H1 (cell line): Measurements from ENCODE around the gene TMEM225B. TPM values are rescaled to one million over a fixed set of nuclear protein-coding genes. Genes with fewer than 3 reads are reported as not detected.

ENCODE experiments used
- CBX8 ChIP-seq: fragments of 300-800, 300-1000 bp; sonication (generic); IDR thresholded peaks from 2 replicates; pipeline ENCODE4 v1.7.1; 2016; ENCODE audit warnings: low read depth, low read length, borderline replicate concordance
- CREB1 ChIP-seq: IDR thresholded peaks from 2 replicates; pipeline ENCODE4 v1.6.1; 2012; ENCODE audit warnings: inconsistent platforms
- FOSL1 ChIP-seq: IDR thresholded peaks from 2 replicates; pipeline ENCODE4 v1.6.1; 2011; ENCODE audit warnings: mild to moderate bottlenecking, low read depth, low read length, moderate library complexity; ENCODE audit not compliant: insufficient read depth
- GTF2F1 ChIP-seq: IDR thresholded peaks from 2 replicates; pipeline ENCODE4 v1.6.1; 2012; ENCODE audit warnings: low read depth, low read length, improper control_type of control experiment, borderline replicate concordance
- NRF1 ChIP-seq: IDR thresholded peaks from 2 replicates; pipeline ENCODE4 v1.6.1; 2011; ENCODE audit warnings: mild to moderate bottlenecking, low read depth, low read length, improper control_type of control experiment
- POU5F1 ChIP-seq: IDR thresholded peaks from 2 replicates; pipeline ENCODE4 v1.6.1; 2011; ENCODE audit warnings: low read depth, mild to moderate bottlenecking, low read length, moderate library complexity
- SIN3A ChIP-seq, 2 experiments: IDR thresholded peaks in 1 of 2; conservative IDR thresholded peaks in 1 of 2; 2 replicates each; pipeline ENCODE4 v1.6.1; 2011 to 2012; ENCODE audit warnings: low read length in 2 of 2, improper control_type of control experiment in 1 of 2, low read depth in 1 of 2, mild to moderate bottlenecking in 1 of 2
- SIX5 ChIP-seq: IDR thresholded peaks from 2 replicates; pipeline ENCODE4 v1.6.1; 2011; ENCODE audit warnings: mild to moderate bottlenecking, low read depth, low read length
- SP2 ChIP-seq: IDR thresholded peaks from 2 replicates; pipeline ENCODE4 v1.6.1; 2012; ENCODE audit warnings: mild to moderate bottlenecking, low read length, inconsistent platforms
- SRF ChIP-seq: IDR thresholded peaks from 2 replicates; pipeline ENCODE4 v1.6.1; 2011; ENCODE audit warnings: mild to moderate bottlenecking, low read depth, low read length, moderate library complexity
- polyA plus RNA-seq, 7 experiments: library from polyadenylated mRNA; depleted of rRNA in 3 of 7; stranded (reverse) in 5 of 7; unstranded in 2 of 7; fragments of >200 nt in 5 of 7; fragments of 200-250 nt in 2 of 7; gene quantifications; 1 replicate in 5 of 7; 2 replicates in 1 of 7; 4 replicates in 1 of 7; pipeline versions ENCODE4 v1.2.1 to v1.2.3, GENCODE V29; 2011 to 2013; ENCODE audit warnings: missing spikeins in 2 of 7, mixed read lengths in 2 of 7
- total RNA-seq: library from RNA; stranded (reverse); fragmentation: NEBNext Ultra II Directional; extraction: Animal tissue kit (Norgen Biotek cat#: 25700); gene quantifications from 2 replicates; pipeline ENCODE4 v1.2.1, GENCODE V29; 2021
- TF ChIP-seq, protein P1 (sequence below): fragments of 300-600 bp; sonication (generic); IDR thresholded peaks from 2 replicates; pipeline ENCODE4 v1.7.1; 2012; ENCODE audit warnings: low read length, moderate library complexity, mild to moderate bottlenecking, inconsistent platforms; ENCODE audit not compliant: insufficient replicate concordance

Gene TMEM225B
- total and polyA plus RNA-seq, 2 of the 8 experiments (the other 6 are each of a cell fraction or from before 2014, with no cell fraction given), result 0.68 TPM; not detected in 1

DNA sequence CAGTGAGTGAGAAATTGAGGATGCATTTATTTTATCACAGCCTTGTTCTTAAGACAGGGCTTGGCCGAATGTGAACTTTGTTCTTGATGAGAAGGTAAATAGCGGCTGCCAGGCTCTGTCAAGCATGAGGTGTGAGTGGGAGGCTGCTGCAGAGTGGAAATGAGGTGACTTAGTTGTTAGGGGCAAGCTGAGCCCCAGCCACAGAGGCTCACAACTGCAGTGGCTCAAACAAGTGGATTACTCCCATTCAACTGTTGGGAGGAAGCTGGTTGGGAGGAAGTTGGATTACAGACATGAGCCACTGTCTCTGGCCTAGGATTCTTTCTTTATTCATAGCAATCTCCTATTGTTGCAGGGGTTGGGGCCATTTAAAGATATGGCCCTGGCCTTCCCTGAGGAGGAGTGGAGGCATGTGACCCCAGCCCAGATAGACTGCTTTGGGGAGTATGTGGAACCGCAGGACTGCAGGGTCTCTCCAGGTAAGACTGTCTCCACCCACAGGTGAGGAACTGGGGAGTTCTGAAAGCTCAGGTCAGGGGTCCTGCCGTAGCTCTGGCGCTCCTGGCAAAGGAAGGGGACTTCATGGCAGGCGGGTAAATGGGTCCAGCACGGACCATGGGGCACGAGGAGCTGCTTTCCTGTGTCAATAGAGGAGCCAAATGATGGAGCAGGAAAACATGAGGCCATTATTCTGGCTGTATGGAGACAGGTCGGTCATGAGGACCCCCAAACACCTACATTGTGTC lies 25.8 kb downstream of the TMEM225B start (continued):
- TF ChIP-seq CBX8 (no peak), POU5F1 (no peak), GTF2F1 (no peak), SIN3A (conservative IDR thresholded peaks at IDR 0.05 in 1 of 2, IDR thresholded peaks at IDR 0.05 in 1 of 2; ENCODE audit: low read depth in 1 of 2, low read length in 2 of 2) (no peak), SIX5 (no peak), FOSL1 (no peak), CREB1 (no peak), SRF (no peak), SP2 (no peak), NRF1 (no peak)
- TF ChIP-seq, protein P1, sequence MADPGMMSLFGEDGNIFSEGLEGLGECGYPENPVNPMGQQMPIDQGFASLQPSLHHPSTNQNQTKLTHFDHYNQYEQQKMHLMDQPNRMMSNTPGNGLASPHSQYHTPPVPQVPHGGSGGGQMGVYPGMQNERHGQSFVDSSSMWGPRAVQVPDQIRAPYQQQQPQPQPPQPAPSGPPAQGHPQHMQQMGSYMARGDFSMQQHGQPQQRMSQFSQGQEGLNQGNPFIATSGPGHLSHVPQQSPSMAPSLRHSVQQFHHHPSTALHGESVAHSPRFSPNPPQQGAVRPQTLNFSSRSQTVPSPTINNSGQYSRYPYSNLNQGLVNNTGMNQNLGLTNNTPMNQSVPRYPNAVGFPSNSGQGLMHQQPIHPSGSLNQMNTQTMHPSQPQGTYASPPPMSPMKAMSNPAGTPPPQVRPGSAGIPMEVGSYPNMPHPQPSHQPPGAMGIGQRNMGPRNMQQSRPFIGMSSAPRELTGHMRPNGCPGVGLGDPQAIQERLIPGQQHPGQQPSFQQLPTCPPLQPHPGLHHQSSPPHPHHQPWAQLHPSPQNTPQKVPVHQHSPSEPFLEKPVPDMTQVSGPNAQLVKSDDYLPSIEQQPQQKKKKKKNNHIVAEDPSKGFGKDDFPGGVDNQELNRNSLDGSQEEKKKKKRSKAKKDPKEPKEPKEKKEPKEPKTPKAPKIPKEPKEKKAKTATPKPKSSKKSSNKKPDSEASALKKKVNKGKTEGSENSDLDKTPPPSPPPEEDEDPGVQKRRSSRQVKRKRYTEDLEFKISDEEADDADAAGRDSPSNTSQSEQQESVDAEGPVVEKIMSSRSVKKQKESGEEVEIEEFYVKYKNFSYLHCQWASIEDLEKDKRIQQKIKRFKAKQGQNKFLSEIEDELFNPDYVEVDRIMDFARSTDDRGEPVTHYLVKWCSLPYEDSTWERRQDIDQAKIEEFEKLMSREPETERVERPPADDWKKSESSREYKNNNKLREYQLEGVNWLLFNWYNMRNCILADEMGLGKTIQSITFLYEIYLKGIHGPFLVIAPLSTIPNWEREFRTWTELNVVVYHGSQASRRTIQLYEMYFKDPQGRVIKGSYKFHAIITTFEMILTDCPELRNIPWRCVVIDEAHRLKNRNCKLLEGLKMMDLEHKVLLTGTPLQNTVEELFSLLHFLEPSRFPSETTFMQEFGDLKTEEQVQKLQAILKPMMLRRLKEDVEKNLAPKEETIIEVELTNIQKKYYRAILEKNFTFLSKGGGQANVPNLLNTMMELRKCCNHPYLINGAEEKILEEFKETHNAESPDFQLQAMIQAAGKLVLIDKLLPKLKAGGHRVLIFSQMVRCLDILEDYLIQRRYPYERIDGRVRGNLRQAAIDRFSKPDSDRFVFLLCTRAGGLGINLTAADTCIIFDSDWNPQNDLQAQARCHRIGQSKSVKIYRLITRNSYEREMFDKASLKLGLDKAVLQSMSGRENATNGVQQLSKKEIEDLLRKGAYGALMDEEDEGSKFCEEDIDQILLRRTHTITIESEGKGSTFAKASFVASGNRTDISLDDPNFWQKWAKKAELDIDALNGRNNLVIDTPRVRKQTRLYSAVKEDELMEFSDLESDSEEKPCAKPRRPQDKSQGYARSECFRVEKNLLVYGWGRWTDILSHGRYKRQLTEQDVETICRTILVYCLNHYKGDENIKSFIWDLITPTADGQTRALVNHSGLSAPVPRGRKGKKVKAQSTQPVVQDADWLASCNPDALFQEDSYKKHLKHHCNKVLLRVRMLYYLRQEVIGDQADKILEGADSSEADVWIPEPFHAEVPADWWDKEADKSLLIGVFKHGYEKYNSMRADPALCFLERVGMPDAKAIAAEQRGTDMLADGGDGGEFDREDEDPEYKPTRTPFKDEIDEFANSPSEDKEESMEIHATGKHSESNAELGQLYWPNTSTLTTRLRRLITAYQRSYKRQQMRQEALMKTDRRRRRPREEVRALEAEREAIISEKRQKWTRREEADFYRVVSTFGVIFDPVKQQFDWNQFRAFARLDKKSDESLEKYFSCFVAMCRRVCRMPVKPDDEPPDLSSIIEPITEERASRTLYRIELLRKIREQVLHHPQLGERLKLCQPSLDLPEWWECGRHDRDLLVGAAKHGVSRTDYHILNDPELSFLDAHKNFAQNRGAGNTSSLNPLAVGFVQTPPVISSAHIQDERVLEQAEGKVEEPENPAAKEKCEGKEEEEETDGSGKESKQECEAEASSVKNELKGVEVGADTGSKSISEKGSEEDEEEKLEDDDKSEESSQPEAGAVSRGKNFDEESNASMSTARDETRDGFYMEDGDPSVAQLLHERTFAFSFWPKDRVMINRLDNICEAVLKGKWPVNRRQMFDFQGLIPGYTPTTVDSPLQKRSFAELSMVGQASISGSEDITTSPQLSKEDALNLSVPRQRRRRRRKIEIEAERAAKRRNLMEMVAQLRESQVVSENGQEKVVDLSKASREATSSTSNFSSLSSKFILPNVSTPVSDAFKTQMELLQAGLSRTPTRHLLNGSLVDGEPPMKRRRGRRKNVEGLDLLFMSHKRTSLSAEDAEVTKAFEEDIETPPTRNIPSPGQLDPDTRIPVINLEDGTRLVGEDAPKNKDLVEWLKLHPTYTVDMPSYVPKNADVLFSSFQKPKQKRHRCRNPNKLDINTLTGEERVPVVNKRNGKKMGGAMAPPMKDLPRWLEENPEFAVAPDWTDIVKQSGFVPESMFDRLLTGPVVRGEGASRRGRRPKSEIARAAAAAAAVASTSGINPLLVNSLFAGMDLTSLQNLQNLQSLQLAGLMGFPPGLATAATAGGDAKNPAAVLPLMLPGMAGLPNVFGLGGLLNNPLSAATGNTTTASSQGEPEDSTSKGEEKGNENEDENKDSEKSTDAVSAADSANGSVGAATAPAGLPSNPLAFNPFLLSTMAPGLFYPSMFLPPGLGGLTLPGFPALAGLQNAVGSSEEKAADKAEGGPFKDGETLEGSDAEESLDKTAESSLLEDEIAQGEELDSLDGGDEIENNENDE, result no peak
- TF ChIP-seq, all 59 proteins: peak for 0
